Measurements from ENCODE around the gene CREB1. TPM values are rescaled to one million over a fixed set of nuclear protein-coding genes. Genes with fewer than 3 reads are reported as not detected.

The CREB1 gene
- total RNA-seq, 1 donor: 93.2 TPM

DNA sequence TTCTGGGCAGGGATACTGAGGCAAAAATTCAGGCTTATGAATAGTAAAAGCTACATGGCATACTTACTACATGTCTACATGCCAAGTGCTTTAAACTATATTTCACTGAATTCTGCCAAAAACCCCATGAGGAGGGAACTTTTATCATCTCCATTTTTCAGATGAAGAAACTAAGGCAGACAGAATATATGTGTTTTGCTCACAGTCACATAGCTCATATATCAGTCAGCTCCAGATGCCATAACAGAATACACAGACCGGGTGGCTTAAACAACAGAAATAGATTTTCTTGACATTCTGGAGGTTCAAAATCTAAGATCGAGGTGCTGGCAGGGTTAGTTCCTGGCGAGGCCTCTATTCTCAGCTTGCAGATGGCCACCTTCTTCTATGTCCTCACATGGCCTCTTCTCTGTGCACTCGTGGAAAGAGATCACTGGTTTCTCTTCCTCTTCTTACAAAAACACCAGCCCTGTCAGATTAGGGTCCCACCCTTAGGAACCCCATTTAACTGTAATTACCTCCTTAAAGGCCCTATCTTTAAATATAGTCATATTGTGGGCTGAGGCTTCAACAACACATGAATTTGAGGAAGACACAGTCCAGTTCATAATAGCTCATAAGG lies 27.1 kb upstream of the CREB1 start:
- DNase-seq (ENCODE audit: low read depth in 2 of 3, low spot score in 2 of 3): no peak

DNA sequence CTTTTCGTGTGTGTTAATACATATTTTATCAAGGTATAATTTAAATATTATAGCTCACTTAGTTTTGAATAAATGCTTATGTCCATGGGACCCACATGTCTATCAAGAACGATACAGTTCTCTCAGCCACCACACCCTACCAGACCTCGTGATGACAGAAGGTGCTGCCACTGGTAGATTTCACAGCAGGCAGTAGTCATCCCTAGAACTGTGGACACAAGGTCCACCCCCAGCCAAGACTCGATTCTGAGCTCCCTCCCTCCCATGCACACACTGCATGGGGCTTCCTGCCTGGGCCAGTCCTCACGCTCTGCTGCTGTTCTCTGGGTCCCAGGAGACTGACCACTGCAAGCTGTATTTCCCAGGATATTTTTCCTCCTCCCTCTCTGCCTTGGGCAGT lies 26.5 kb upstream of the CREB1 start:
- DNase-seq (ENCODE audit: low read depth in 2 of 3, low spot score in 2 of 3): no peak

DNA sequence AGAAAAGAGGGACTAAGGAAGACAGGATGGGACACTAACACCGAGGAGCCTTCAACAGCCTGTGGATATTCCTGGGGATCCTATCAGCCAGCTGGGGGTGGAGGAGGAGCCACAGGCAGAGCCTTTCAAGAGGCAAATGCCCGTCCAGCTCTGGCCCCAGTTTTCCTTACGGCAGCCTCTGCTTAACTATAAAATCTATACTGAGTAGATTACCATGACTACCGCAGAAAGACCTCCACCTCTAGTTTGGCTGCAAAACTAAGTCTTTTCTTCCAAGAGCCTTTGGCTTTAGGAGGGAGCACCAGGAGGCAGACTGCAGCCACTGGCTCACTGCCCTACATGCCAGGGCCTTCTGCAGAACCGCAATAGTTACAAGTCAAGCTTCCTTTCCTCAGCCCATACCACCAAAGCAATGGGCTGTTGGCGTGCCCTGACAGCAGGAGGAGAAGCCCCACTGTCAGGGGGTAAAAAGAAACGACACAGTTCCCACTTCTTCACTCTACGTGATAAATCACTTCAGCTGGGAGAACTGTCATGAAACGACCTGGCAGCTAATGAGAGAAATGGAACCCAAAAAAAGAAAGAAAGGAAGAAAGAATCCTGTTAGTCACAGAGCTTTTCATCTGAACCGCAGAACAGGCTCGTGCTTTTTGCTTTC lies 25.1 kb upstream of the CREB1 start:
- peak in 2 of 3 donors; percentile 42 to 48 for DNase-seq (ENCODE audit: low read depth in 2 of 3, low spot score in 2 of 3)

DNA sequence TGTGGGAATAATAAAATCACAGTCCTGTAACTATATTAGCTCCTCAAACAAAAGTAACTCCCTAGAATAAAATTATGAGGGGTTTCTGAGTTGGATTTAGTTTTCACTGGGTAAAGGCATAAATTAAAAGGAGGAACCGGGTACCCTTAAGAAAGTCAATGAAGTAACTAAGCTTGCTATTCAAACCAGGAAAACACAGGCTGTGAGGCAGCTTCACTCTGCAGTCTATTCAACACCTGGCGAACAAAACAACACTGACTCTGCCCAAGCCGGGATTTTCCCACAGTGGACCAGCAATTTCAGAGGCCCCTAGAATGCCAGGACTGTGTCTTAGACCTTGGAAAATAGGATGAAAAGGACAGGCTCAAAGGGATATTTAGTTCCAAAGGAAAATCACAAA lies 24.6 kb upstream of the CREB1 start:
- DNase-seq (ENCODE audit: low read depth in 2 of 3, low spot score in 2 of 3): no peak

DNA sequence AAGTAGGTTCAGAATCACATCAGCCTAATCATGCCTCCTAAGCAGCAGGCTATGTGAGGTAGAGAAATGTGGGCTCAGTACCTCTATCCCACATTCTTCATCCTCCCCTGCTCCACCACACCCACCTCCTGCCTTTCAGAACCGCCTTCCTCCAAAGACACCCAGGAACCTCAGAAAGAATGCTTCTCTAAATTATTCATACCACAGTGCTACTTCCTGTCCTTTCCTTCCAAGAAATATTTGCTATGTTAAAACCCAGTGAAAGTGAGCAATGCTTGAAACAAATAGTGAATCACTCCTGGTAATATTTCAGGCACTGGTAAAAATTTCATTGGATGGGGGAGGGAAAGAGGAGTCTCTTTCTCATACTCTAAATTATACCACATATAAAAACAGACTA lies 24.0 kb upstream of the CREB1 start:
- no peak for DNase-seq (ENCODE audit: low read depth in 2 of 3, low spot score in 2 of 3)

DNA sequence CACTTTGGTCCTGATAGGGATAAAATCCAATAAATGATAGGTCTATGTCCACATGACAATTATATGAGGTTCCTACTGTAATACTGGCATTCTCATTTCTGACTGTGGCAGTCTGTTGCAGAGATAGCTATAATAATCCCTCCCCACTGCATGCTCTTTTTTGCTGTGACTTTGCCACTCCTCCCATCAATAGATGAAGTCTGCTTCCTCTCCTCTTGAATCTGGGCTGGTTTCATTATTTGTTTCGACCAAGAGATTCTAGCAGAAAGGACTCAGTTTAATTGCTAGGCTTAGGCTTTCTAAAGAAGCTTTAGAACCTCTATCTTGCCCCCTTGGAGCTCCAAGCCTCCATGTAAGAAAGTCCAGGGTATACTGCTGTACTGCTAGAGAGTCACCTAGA lies 23.3 kb upstream of the CREB1 start:
- DNase-seq (ENCODE audit: low read depth in 2 of 3, low spot score in 2 of 3): no peak

DNA sequence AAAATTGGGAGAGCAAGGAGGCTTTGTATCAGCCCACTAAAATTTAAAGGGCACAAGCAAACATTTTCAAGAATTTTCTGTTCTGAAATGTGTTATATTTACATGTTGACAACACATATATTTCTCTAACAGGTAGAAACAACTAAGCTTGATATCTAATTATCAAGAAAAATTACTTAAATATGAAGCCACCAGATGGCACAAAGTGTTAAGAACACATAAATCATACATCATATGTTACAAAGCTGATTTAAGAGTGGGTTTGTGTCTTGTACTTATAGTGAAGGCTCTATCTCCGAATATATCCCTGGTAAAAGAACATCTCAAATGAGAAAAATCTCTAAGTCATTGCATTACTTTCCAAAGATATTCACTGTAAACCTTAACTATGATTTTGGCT lies 19.6 kb upstream of the CREB1 start:
- no peak for DNase-seq (ENCODE audit: low read depth in 2 of 3, low spot score in 2 of 3)

DNA sequence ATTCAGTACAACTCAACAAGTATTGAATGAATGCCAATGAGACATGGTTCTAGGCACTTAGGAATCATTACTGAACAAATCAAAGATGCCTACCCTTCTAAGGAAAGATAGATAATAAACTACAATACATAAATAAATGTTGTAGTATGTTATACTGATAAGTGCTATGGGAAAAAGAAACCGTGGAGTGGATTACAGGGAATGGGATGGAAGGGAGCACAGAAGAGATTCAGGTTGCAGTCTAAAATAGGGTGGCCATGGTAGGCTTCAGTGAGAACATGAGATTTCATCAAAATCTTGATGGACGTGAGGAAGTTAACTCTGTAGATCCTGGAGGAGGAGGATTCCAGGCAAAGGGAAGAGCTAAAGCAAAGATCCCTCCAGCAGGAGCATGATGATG lies 17.9 kb upstream of the CREB1 start:
- DNase-seq (ENCODE audit: low read depth in 2 of 3, low spot score in 2 of 3): no peak

DNA sequence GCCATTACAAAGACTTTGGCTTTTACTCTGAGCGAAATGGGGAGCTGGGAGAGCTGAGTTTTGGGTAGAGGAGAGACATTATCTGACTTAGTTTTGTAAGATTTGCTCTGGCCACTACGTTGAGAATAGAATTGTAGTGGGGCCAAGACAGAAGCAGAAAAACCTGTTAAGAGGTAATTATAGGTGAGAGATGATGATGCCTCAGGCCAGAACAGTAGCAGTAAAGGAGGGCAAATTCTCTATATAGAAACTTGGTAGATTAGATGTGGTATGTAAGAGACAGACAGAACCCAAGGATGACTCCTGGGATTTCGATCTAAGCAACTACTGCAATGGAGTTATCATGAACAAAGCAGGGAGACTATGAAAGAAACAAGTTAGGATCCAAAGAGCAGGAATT lies 17.4 kb upstream of the CREB1 start:
- no peak for DNase-seq (ENCODE audit: low read depth in 2 of 3, low spot score in 2 of 3)

DNA sequence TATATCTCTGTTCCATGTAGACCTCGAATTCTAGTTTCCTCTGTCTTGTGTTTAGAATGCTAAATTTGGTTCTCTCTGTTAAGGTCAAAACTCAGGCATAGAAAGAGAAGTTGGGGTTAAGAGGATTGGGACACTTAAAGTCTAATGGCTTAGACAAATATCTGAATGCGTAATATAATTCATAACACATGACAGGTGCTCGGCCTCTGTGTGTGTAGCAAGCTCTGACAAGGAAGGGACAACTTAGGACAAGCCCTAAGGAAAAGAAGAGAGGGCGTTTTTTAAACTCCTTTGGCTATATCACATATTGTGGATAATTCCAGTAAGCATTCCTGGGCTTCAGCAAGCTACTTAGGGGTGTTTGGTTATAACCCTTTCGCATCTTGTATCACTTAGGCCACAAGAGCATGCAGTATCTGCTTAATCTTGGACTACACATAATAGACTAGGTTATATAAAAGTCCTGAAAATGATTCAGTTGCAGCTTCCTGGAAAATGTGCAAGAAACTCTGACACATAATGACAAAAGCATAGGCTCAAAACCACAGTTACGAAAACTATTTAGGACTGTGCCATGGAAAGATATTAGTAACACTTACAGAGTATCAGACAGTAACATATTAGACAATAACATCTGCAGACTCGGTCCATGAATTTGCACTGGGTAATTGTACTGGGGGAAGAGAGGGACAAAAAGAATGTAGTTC lies 16.1 kb upstream of the CREB1 start:
- no peak for DNase-seq (ENCODE audit: low read depth in 2 of 3, low spot score in 2 of 3)

DNA sequence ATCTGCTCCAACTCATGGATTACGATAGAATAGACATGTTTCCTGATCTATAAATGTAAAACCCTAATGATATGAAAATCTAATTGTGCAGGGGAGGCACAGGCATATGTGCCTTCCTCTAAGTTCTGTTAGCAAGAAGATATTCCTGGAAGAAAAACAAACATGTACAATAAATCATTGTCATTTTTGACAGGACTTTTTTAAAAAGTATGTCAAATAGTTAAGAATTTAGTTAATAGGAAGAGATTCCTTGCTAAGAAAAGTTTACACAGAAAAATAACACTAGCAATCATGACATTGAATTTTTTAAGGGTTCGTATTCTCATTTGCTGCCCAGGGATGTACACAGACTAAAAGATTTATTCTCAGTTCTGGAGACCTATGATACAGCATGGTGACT lies 15.3 kb upstream of the CREB1 start:
- no peak for DNase-seq (ENCODE audit: low read depth in 2 of 3, low spot score in 2 of 3)

DNA sequence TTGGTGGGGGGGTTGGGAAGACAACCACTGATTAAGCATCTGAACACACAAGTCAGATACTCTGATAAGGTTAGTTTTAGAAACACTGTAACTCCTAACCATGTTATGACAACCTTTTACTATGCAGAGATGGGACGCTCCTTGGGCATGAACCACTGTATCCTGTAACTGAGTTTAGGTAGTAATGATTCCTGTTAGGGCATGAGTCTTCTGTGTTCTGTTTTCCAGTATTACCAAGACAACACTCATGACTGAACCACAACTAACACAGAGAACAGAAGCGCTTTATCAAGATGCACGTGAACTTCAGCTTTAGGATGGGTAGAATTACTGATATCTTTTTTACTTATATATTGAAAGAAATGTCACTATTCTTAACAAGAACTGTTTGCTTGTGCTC lies 14.1 kb upstream of the CREB1 start:
- DNase-seq (ENCODE audit: low read depth in 2 of 3, low spot score in 2 of 3): no peak

DNA sequence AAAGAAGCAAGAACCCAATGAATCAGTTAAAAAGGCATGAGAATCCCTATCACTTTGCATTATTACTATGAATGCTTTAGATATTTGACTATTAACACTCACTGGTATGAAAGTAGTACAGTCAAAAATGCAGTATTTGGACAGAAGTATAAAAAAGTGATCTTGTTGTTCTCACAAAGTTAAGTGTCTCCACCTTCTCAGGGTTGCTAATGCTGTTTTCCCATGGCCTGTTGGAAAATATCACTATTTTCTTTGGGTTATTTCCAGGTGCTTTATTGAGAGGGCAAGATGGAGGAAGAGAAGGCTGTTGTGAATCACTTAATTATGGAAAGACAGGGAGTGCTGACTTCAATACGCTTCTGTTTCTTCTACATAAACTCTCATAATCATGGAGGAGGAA lies 13.6 kb upstream of the CREB1 start:
- DNase-seq (ENCODE audit: low read depth in 2 of 3, low spot score in 2 of 3): no peak

DNA sequence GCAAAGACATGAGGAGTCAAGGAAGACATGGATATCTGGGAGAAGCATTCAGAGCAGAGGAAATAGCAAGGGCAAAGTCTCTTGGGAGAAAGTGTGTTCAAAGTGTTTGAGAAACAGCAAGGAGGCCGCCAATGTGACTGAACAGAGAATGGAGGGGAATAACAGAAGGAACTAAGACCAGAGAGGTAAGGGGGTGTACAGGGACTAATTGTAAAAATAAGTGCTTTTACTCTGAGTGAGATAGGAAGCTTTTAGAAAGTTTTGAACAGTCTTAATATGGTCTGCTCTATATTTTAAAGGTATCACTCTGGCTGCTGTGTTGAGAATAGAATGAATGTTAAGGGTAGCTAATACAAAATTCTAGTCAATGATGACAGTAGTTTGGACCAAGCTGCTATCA lies 6.8 kb upstream of the CREB1 start:
- no peak for DNase-seq (ENCODE audit: low read depth in 2 of 3, low spot score in 2 of 3)

DNA sequence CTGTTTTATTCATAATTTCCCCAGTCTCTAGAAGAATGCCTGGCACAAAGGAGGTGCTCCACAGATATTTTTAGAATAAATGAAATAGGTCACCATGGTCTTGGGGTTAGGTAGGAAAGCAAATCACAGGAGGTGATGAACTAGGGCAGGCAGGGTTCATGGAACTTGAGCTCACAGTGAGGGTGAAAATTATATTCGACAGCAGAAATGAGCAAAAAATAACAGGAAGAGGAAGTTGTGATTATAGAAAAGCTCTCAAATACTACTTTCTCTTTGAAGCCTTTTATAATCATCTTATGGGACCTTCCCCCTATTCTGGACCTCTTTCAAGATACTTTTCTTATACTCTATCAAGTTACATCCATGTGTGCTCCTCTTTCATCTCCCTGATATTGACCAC lies 4.5 kb upstream of the CREB1 start:
- peak in 1 of 3 donors; percentile 37 for DNase-seq (ENCODE audit: low read depth in 2 of 3, low spot score in 2 of 3)

DNA sequence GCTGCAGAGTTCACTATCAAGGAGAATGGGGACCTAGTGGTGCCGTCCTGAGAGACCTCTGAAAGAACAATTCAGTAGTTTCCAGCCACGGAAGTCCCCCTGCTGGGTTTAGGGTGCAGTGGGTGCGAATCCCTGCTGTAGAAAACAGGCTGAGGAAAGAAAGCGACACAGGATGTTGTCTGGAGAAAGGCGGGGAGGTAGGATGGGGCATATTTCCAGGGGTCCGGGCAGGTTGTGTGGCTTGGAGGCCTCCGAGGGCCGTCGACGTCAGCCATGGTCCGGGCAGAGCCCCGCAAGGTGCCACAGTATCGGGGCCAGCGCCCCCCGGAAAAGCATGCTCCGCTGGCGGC lies 807 bp upstream of the CREB1 start:
- peak in 2 of 3 donors; percentile 51 to 61 for DNase-seq (ENCODE audit: low read depth in 2 of 3, low spot score in 2 of 3)

DNA sequence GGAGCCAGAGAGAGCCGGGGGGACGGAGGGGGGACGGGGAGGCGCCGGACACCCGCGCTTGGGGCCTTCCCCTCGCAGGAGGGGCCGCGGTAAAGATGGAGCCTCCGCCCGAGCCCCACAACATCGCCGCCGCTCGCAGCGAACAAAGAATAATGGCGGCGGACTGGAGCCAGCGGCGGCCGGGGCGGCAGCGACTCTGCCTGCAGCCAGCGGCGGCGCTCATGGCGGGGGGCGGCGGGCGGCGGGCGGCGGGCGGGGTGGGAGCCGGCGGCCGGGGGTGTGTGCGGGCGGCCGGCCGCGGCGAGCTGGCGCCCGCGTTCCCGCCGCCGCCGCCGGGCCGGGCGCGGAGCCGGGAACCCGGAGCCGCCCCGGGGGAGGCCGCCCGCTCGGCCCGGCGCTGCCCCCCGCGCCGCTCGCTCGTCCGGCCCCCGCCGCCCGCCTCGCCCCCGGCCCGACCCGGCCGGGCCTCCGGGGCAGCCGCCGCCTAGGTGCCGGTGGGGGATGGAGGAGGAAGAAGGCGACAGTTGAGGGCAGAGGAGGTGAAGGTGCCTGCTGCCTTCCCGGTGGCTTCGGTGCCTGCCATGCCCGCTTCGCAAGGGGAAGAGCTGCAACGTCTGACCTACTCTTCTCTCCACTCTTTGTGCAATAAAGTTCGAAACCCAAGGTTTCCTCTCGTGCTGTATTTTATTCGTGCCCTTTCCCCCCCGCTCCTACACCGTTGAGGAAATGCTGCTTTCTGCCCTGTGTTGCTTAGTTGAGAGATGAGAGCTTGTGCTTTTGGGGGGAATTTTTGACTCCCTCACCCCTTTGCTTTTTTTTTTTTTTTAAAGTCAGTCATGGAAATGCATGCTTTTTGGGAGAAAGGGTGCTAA lies 634 bp downstream of the CREB1 start:
- DNase-seq (ENCODE audit: low read depth in 2 of 3, low spot score in 2 of 3): peak; percentile 42 to 80 (median 57)

DNA sequence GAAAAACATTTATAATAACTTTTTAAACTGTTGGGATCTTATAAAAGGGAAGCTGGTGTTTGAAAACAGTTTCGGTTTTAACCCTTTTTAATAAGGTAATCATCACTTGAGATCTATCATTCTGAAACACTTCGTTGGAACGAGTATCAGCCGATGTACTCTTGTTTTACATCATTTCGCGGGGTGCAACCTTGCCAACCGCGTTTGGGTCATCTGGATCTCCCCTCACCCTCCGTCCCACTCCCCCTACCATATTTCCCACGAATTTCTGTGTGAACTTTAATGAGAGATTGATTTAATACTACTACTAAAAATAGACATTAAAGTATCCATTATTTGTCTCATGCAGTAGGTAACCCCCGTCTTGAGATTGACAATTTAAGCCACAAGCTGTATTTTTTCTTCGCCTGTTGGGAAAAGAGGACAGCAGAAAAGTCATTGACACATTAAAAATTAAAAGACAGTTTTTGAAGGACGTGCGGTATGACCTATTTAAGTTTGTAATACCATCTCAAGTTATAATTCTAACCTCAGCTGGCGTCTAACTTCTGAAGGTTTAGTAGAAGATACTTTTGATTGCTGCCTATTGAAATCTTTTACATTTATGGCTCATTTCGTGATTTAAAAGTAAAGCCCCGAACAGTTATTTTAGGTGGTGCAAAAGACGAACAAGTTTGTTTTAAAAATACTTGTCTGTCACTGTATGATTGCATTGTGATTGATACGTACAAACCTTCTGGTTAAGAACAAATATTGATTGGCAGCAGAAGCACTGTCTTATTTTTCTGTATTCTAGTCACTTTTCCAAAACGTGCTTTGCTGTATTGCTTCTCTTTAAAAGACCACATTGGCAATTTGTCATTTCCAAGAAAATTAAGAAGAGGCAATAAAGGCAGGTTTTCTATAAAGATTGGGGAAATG lies 1.5 kb downstream of the CREB1 start:
- DNase-seq (ENCODE audit: low read depth in 2 of 3, low spot score in 2 of 3): no peak

DNA sequence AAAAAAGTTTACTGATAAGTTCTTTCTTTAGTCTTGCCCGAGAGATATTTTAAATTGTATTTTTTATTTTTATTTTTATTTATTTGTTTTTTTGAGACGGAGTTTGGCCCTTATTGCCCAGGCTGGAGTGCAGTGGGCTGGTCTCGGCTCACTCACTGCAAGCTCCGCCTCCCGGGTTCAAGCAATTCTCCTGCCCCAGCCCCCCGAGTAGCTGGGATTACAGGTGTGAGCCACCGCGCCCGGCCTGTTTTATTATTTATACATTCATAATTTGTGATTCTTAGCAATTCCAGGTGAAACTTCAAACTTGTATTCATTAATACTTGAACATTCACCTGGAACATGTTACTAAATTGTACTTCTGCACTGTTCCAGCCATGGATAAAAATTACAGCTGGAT lies 2.9 kb downstream of the CREB1 start:
- DNase-seq (ENCODE audit: low read depth in 2 of 3, low spot score in 2 of 3): no peak

DNA sequence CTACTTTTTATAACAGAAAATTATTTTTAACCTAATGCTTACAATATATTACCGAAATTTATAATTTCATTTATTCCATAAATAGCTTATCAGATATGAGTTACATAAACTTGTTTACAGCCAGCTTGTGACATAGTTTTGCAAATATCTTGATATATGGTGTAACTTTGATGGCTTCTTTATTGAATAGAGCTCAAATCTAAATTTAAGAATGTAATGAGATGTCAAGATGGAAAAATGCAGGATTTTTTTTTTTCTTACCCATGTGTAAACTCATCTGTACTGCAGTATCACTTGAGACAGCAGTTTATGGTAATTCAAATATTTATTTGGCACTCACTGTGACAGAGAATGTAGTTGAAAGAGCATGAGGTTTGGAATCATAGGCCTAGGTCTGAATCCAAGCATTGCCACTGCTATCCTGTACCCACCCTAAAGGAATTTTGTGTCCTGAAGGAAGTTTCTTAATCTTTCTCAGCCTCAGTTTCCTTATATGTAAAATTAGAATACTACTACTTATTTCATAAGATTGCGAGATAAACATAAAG lies 3.8 kb downstream of the CREB1 start:
- DNase-seq (ENCODE audit: low read depth in 2 of 3, low spot score in 2 of 3): no peak
